SU-DHL-6 (cell line): ENCODE measurements around the gene KCNT2.
"Not testable (repeated sequence)": the region's sequence is repeated elsewhere in the genome, so short reads cannot be mapped to it uniquely, and the experiment has no call there.

Source experiments
- CTCF ChIP-seq: fragments of 200-600 bp; sonication (generic); IDR thresholded peaks from one replicate; pipeline ENCODE4 v1.5.1; 2017; ENCODE audit warnings: antibody characterized with exemption, mild to moderate bottlenecking, low read length, moderate library complexity; ENCODE audit not compliant: insufficient read depth, poor library complexity, severe bottlenecking
- EZH2phosphoT487 ChIP-seq: fragments of 200-600 bp; sonication (generic), shearing (Covaris generic); conservative IDR thresholded peaks from 2 replicates; pipeline ENCODE4 v1.6.1; 2018; ENCODE audit warnings: mild to moderate bottlenecking, antibody characterized with exemption, low read length, moderate library complexity, mixed read lengths

GRCh38 chr1:196639291-196639690 lies 31.1 kb upstream of the KCNT2 start:
- not testable (repeated sequence) for TF ChIP-seq CTCF, EZH2phosphoT487
